MM.1S (cell line): Measurements from ENCODE around the gene ABL2.
A peak's percentile ranks its signal among the peaks of the same experiment; 100 is the strongest.
"Not testable (repeated sequence)": the region's sequence is repeated elsewhere in the genome, so short reads cannot be mapped to it uniquely, and the experiment has no call there.

Source experiments
- DNase-seq: peaks from one replicate; pipeline ENCODE4 v3.0.0-alpha.2; 2015
- H2AFZ ChIP-seq: fragments of 300-600 bp; sonication (generic); 2 replicates; pipeline ENCODE4 v1.6.0; 2016; ENCODE audit warnings: antibody characterized with exemption, low read length
- H3F3A ChIP-seq: fragments of 300-600 bp; sonication (generic); 2 replicates; pipeline ENCODE4 v1.6.1; 2016; ENCODE audit warnings: mild to moderate bottlenecking, antibody characterized with exemption, low read length, moderate library complexity, mixed read lengths; ENCODE audit not compliant: insufficient read depth
- H3K27ac ChIP-seq: fragments of 300-600 bp; sonication (generic); 2 replicates; pipeline ENCODE4 v1.5.1; 2016; ENCODE audit warnings: mild to moderate bottlenecking, low read length
- H3K27me3 ChIP-seq: fragments of 300-600 bp; sonication (generic); replicated peaks from 2 replicates; pipeline ENCODE4 v1.6.0; 2016; ENCODE audit warnings: low read length; ENCODE audit not compliant: insufficient read depth
- H3K36me3 ChIP-seq: fragments of 300-600 bp; sonication (generic); replicated peaks from 2 replicates; pipeline ENCODE4 v1.6.1; 2016; ENCODE audit warnings: mild to moderate bottlenecking, low read length, mixed read lengths; ENCODE audit not compliant: insufficient read depth
- H3K4me1 ChIP-seq: fragments of 300-600 bp; sonication (generic); 2 replicates; pipeline ENCODE4 v1.6.1; 2016; ENCODE audit warnings: low read length, mixed read lengths
- H3K4me2 ChIP-seq: fragments of 300-600 bp; sonication (generic); 2 replicates; pipeline ENCODE4 v1.6.0; 2016; ENCODE audit warnings: low read depth, low read length
- H3K4me3 ChIP-seq: fragments of 300-600 bp; sonication (generic); 2 replicates; pipeline ENCODE4 v1.5.1; 2016; ENCODE audit warnings: low read length, mixed read lengths
- H3K79me2 ChIP-seq: fragments of 300-600 bp; sonication (generic); 2 replicates; pipeline ENCODE4 v1.6.1; 2016; ENCODE audit warnings: mixed run types, low read length, mixed read lengths
- H3K9ac ChIP-seq: fragments of 300-600 bp; sonication (generic); 2 replicates; pipeline ENCODE4 v1.6.1; 2016; ENCODE audit warnings: low read length, mixed read lengths
- H3K9me2 ChIP-seq: fragments of 300-600 bp; sonication (generic); replicated peaks from 2 replicates; pipeline ENCODE4 v1.6.1; 2016; ENCODE audit warnings: mild to moderate bottlenecking, low read length, mixed read lengths; ENCODE audit not compliant: insufficient read depth
- H3K9me3 ChIP-seq: fragments of 300-600 bp; sonication (generic); replicated peaks from 2 replicates; pipeline ENCODE4 v1.6.1; 2016; ENCODE audit warnings: mild to moderate bottlenecking, low read length, mixed read lengths; ENCODE audit not compliant: insufficient read depth
- H4K20me1 ChIP-seq: fragments of 300-600 bp; sonication (generic); 2 replicates; pipeline ENCODE4 v1.6.1; 2016; ENCODE audit warnings: mild to moderate bottlenecking, low read length, moderate library complexity, mixed read lengths; ENCODE audit not compliant: insufficient read depth
- EZH2 ChIP-seq: fragments of 300-600 bp; sonication (generic); optimal IDR thresholded peaks from 2 replicates; pipeline ENCODE3; 2017; ENCODE audit warnings: low read depth, mild to moderate bottlenecking, antibody characterized with exemption, low read length, mixed read lengths
- EZH2phosphoT487 ChIP-seq: fragments of 300-600 bp; sonication (generic); IDR thresholded peaks from 2 replicates; pipeline ENCODE4 v1.6.1; 2018; ENCODE audit warnings: antibody characterized with exemption, low read length
- TF ChIP-seq, protein P1 (sequence below): fragments of 300-600 bp; sonication (generic); IDR thresholded peaks from 2 replicates; pipeline ENCODE4 v1.5.1; 2016; ENCODE audit warnings: antibody characterized with exemption, low read length, mixed read lengths

The ABL2 gene

DNA sequence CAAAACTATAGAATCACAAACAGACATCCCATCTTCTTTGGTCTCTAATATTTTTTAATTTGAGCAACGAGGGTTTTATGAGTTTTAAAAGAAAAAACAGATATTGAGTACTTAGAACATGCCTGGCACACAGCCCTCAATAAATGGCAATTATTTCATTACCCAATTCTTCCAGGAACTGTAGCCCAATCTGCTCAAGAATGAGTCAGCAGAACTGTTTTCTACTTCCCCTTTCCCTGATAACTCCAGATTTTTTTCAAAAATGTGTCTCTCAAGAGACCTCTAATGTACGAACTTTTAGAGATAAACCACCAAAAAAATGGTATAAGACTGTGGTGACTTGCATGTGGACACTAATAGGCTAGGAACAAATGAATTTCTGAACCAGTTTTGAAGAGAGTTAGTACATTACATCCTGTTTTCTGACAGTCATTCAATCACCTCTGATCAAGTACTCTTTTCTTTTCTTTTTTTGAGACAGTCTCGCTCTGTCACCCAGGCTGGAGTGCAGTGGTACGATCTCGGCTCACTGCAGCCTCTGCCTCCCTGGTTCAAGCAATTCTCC, 11.5 kb downstream of the ABL2 start:
- Histone ChIP-seq H3K9me2 (no peaks in the 10 kb centered on the region), H3K9me3 (no peaks in the 10 kb centered on the region), H4K20me1 (no peaks in the 10 kb centered on the region; the same call in 1 of the 2 replicates), H2AFZ (no peak overlapping the region), H3F3A (no peaks in the 10 kb centered on the region), H3K27ac (no peak overlapping the region), H3K4me2 (no peak overlapping the region), H3K27me3 (no peaks in the 10 kb centered on the region), H3K9ac (no peak overlapping the region), H3K4me1 (no peaks in the 10 kb centered on the region), H3K79me2 (peaks cover 73% of the 10 kb centered on the region), H3K4me3 (no peak overlapping the region), H3K36me3 (peaks cover 9% of the 10 kb centered on the region; the same call in 1 of the 2 replicates)
- TF ChIP-seq EZH2 (no peak), EZH2phosphoT487 (no peak)
- TF ChIP-seq, protein P1, sequence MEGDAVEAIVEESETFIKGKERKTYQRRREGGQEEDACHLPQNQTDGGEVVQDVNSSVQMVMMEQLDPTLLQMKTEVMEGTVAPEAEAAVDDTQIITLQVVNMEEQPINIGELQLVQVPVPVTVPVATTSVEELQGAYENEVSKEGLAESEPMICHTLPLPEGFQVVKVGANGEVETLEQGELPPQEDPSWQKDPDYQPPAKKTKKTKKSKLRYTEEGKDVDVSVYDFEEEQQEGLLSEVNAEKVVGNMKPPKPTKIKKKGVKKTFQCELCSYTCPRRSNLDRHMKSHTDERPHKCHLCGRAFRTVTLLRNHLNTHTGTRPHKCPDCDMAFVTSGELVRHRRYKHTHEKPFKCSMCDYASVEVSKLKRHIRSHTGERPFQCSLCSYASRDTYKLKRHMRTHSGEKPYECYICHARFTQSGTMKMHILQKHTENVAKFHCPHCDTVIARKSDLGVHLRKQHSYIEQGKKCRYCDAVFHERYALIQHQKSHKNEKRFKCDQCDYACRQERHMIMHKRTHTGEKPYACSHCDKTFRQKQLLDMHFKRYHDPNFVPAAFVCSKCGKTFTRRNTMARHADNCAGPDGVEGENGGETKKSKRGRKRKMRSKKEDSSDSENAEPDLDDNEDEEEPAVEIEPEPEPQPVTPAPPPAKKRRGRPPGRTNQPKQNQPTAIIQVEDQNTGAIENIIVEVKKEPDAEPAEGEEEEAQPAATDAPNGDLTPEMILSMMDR = no peak
- no peak for DNase-seq

- not testable (repeated sequence) for H3K4me3 ChIP-seq, H3K27me3 ChIP-seq, H2AFZ ChIP-seq, DNase-seq, H3K27ac ChIP-seq, H3K9ac ChIP-seq, H3K9me3 ChIP-seq, H4K20me1 ChIP-seq, H3K36me3 ChIP-seq, H3K4me2 ChIP-seq, H3F3A ChIP-seq, H3K4me1 ChIP-seq, H3K9me2 ChIP-seq
- peaks cover 63% of the 10 kb centered on the region for H3K79me2 ChIP-seq
Observed at GRCh38 chr1:179213317-179213716, 16.2 kb downstream of the ABL2 start.

GRCh38 chr1:179208681-179209477, 20.6 kb downstream of the ABL2 start:
- Histone ChIP-seq H3K9me3 (no peaks in the 10 kb centered on the region), H3K79me2 (peaks cover 65% of the 10 kb centered on the region), H3K4me2 (no peak overlapping the region), H3K27ac (no peak overlapping the region), H3K4me1 (peaks cover 6% of the 10 kb centered on the region; the same call in 1 of the 2 replicates), H3K36me3 (no peaks in the 10 kb centered on the region), H4K20me1 (no peaks in the 10 kb centered on the region), H3K9ac (no peak overlapping the region), H2AFZ (no peak overlapping the region), H3K4me3 (no peak overlapping the region), H3K27me3 (no peaks in the 10 kb centered on the region), H3F3A (peaks cover 2% of the 10 kb centered on the region; the same call in 1 of the 2 replicates), H3K9me2 (no peaks in the 10 kb centered on the region)
- TF ChIP-seq, protein P1 = no peak
- TF ChIP-seq EZH2 (no peak), EZH2phosphoT487 (no peak)
- DNase-seq = no peak

- H3F3A ChIP-seq = peaks cover 2% of the 10 kb centered on the region; the same call in 1 of the 2 replicates
- H3K9ac ChIP-seq = no peak overlapping the region
- no peak for DNase-seq
- peaks cover 6% of the 10 kb centered on the region; the same call in 1 of the 2 replicates for H3K4me1 ChIP-seq
- no peaks in the 10 kb centered on the region for H3K36me3 ChIP-seq
- H4K20me1 ChIP-seq = no peaks in the 10 kb centered on the region
- no peak overlapping the region for H2AFZ ChIP-seq
- TF ChIP-seq EZH2 (no peak), EZH2phosphoT487 (no peak)
- TF ChIP-seq, protein P1 = no peak
- no peaks in the 10 kb centered on the region for H3K27me3 ChIP-seq
- H3K4me2 ChIP-seq = no peak overlapping the region; the same call in 1 of the 2 replicates
- H3K9me2 ChIP-seq = no peaks in the 10 kb centered on the region
- no peak overlapping the region for H3K4me3 ChIP-seq
- 0 out of 2 replicates have a peak overlapping the region, but pooled peaks have one; percentile 1 for H3K27ac ChIP-seq
- peaks cover 68% of the 10 kb centered on the region for H3K79me2 ChIP-seq
- no peaks in the 10 kb centered on the region for H3K9me3 ChIP-seq
Observed at GRCh38 chr1:179206812-179207211, 22.7 kb downstream of the ABL2 start.
